ENCODE data around the gene DBN1. TPM values are rescaled to one million over a fixed set of nuclear protein-coding genes. Genes with fewer than 3 reads are reported as not detected.

DBN1 gene
- total RNA-seq, 2 donors from 2014 or later: 322 to 383 TPM

GRCh38 chr5:177409043-177409801 lies 64.2 kb downstream of the DBN1 start, which contains the start of gene F12:
TSS of gene F12 (minus strand) at chr5:177409564. CDS start at chr5:177409527, 37 bp downstream.
- H3K4me3 ChIP-seq (ENCODE audit: low read length): no peak within 1 kb of the TSS
- Mint-ChIP-seq H3K4me3 (no peak within 1 kb of the TSS), H3K9me3 (no peaks in the 10 kb centered on the region), H3K36me3 (ENCODE audit: low read depth) (no peaks in the 10 kb centered on the region), H3K27ac (no peak within 1 kb of the TSS), H3K4me1 (no peaks in the 10 kb centered on the region), H3K27me3 (ENCODE audit: insufficient read depth) (peaks cover 89% of the 10 kb centered on the region)
- no peak for DNase-seq
- no peak within 1 kb of the TSS for H3K27ac ChIP-seq (ENCODE audit: low read depth, low read length)
- H3K27me3 ChIP-seq (ENCODE audit: control insufficient read depth, insufficient read depth, low read length, poor library complexity, severe bottlenecking): peaks cover 73% of the 10 kb centered on the region
- no peak for TF ChIP-seq CTCF (conservative IDR thresholded peaks at IDR 0.05)
- WGBS, 2 experiments (ENCODE audit: insufficient coverage in 1 of 2, insufficient read length in 1 of 2): 86 to 90% methylated on average over 3 to 9 of the region's 9 CpGs
- H3K9me3 ChIP-seq (ENCODE audit: control insufficient read depth, low read length): no peaks in the 10 kb centered on the region
- no peaks in the 10 kb centered on the region for H3K4me1 ChIP-seq (ENCODE audit: control insufficient read depth, insufficient read depth, low read length)
- no peaks in the 10 kb centered on the region for H3K36me3 ChIP-seq (ENCODE audit: control insufficient read depth, insufficient read depth, low read length)
- H3K9ac ChIP-seq (ENCODE audit: extremely low read depth, low read length, poor library complexity, severe bottlenecking): no peak within 1 kb of the TSS

Other genes with a start within 250 kb of the DBN1 start
- gene RAB24, start 169.9 kb downstream of the DBN1 start, total RNA-seq: 10 to 100 TPM; 13.8 to 25.1 TPM
- gene PRELID1, start 169.8 kb downstream of the DBN1 start, total RNA-seq: 100 to 1,000 TPM; 157 to 165 TPM
- 10 to 100 TPM; 14.2 to 20.4 TPM for gene MXD3, start 161.7 kb downstream of the DBN1 start, total RNA-seq
- gene LMAN2, start 122.0 kb downstream of the DBN1 start, total RNA-seq: 100 to 1,000 TPM; 119 to 128 TPM
- gene RGS14, start 115.7 kb downstream of the DBN1 start, total RNA-seq: 10 to 100 TPM; 14.2 to 21.9 TPM
- not detected for gene SLC34A1, start 89.2 kb downstream of the DBN1 start, total RNA-seq
- not detected for gene PFN3, start 73.0 kb downstream of the DBN1 start, total RNA-seq
- 1 to 10 TPM in 1 of 2 donors, under 1 TPM in 1; 0.95 to 2.9 TPM for gene F12, start 64.1 kb downstream of the DBN1 start, total RNA-seq
- 10 to 100 TPM; 51.6 to 66.8 TPM for gene GRK6, start 47.0 kb downstream of the DBN1 start, total RNA-seq
- gene PRR7, start 26.8 kb downstream of the DBN1 start, total RNA-seq: 1 to 10 TPM; 4.7 to 8.0 TPM
- gene PDLIM7, start 24.0 kb upstream of the DBN1 start, total RNA-seq: 100 to 1,000 TPM; 196 to 241 TPM
- 1 to 10 TPM; 2.1 to 7.7 TPM for gene DOK3, start 36.2 kb upstream of the DBN1 start, total RNA-seq
- 100 to 1,000 TPM; 115 TPM for gene DDX41, start 43.3 kb upstream of the DBN1 start, total RNA-seq
- 100 to 1,000 TPM; 112 to 115 TPM for gene FAM193B, start 80.9 kb upstream of the DBN1 start, total RNA-seq
- gene TMED9, start 118.6 kb upstream of the DBN1 start, total RNA-seq: 100 to 1,000 TPM; 184 to 205 TPM
- 10 to 100 TPM; 27.4 to 33.7 TPM for gene B4GALT7, start 126.5 kb upstream of the DBN1 start, total RNA-seq